ENCODE results near the gene STRIP1.

- TF ChIP-seq CTCF (conservative IDR thresholded peaks at IDR 0.05; ENCODE audit: low read length) = no peak
- TF ChIP-seq EZH2phosphoT487 (IDR thresholded peaks at IDR 0.05; ENCODE audit: borderline replicate concordance) = no peak
Measured at GRCh38 chr1:110055493-110056284, 21.3 kb downstream of the STRIP1 start.
